RWPE2 (cell line): ENCODE results near the gene BRD1.

Source experiments
- ATAC-seq: fragments of 200-7000 bp; cut with Tn5 transposase; 3 replicates; pipeline ENCODE4 v1.9.1; 2021; ENCODE audit warnings: low read depth
- DNase-seq: peaks from one replicate; pipeline ENCODE4 v3.0.0-alpha.2; 2020; ENCODE audit warnings: low spot score
- H3K27ac ChIP-seq: fragments of 450-650 bp; 2 replicates; pipeline ENCODE4 v1.5.1; 2017; ENCODE audit warnings: mild to moderate bottlenecking; ENCODE audit not compliant: poor library complexity, severe bottlenecking
- H3K27me3 ChIP-seq: fragments of 250-450 bp; sonication (Bioruptor Pico); 2 replicates; pipeline ENCODE4 v1.5.1; 2021; ENCODE audit warnings: mild to moderate bottlenecking, moderate library complexity; ENCODE audit not compliant: insufficient read depth, poor library complexity, severe bottlenecking
- H3K36me3 ChIP-seq: fragments of 250-450 bp; sonication (Bioruptor Pico); 2 replicates; pipeline ENCODE4 v1.5.1; 2020; ENCODE audit warnings: low read depth, mild to moderate bottlenecking, moderate library complexity
- H3K4me1 ChIP-seq: fragments of 250-450 bp; sonication (Bioruptor Pico); 2 replicates; pipeline ENCODE4 v1.5.1; 2021; ENCODE audit warnings: mild to moderate bottlenecking, moderate library complexity; ENCODE audit not compliant: insufficient read depth, poor library complexity, severe bottlenecking
- H3K4me3 ChIP-seq: fragments of 250-450 bp; sonication (Bioruptor Pico); 2 replicates; pipeline ENCODE4 v1.5.1; 2021; ENCODE audit warnings: mild to moderate bottlenecking, moderate library complexity; ENCODE audit not compliant: severe bottlenecking
- H3K9me3 ChIP-seq: fragments of 250-450 bp; sonication (Bioruptor Pico); 2 replicates; pipeline ENCODE4 v1.5.1; 2021; ENCODE audit warnings: mild to moderate bottlenecking, moderate library complexity; ENCODE audit not compliant: severe bottlenecking
- CTCF ChIP-seq: fragments of 450-650 bp; IDR thresholded peaks from one replicate; pipeline ENCODE4 v1.5.1; 2017; ENCODE audit warnings: mild to moderate bottlenecking, moderate library complexity; ENCODE audit not compliant: poor library complexity, severe bottlenecking

BRD1 gene

GRCh38 chr22:49773531-49773930 is 54.1 kb downstream of the BRD1 start:
- Histone ChIP-seq H3K4me3 (no peak overlapping the region), H3K4me1 (no peaks in the 10 kb centered on the region), H3K27me3 (no peaks in the 10 kb centered on the region), H3K9me3 (no peaks in the 10 kb centered on the region), H3K36me3 (peaks cover 30% of the 10 kb centered on the region), H3K27ac (no peak overlapping the region)
- DNase-seq = no peak
- no peak for TF ChIP-seq CTCF
- ATAC-seq = no peak

- peaks cover 30% of the 10 kb centered on the region for H3K36me3 ChIP-seq
- no peak for TF ChIP-seq CTCF
- H3K4me1 ChIP-seq = no peaks in the 10 kb centered on the region
- no peak for DNase-seq
- H3K27ac ChIP-seq = no peak overlapping the region
- H3K9me3 ChIP-seq = no peaks in the 10 kb centered on the region
- H3K4me3 ChIP-seq = no peak overlapping the region
- no peak for ATAC-seq
- H3K27me3 ChIP-seq = no peaks in the 10 kb centered on the region
These were observed 55.0 kb downstream of the BRD1 start for GRCh38 chr22:49772692-49773091.

GRCh38 chr22:49771266-49772065 is 56.2 kb downstream of the BRD1 start:
- no peaks in the 10 kb centered on the region for H3K27me3 ChIP-seq
- no peaks in the 10 kb centered on the region for H3K4me1 ChIP-seq
- no peak for TF ChIP-seq CTCF
- no peak overlapping the region for H3K27ac ChIP-seq
- peaks cover 3% of the 10 kb centered on the region for H3K9me3 ChIP-seq
- DNase-seq = peak; percentile 49
- ATAC-seq = no peak
- peaks cover 22% of the 10 kb centered on the region for H3K36me3 ChIP-seq
- no peak overlapping the region for H3K4me3 ChIP-seq

- H3K36me3 ChIP-seq = peaks cover 18% of the 10 kb centered on the region
- ATAC-seq (no peak), DNase-seq (peak; percentile 47)
- peaks cover 3% of the 10 kb centered on the region for H3K9me3 ChIP-seq
- TF ChIP-seq CTCF = no peak
- H3K4me1 ChIP-seq = no peaks in the 10 kb centered on the region
- H3K27ac ChIP-seq = no peak overlapping the region
- no peak overlapping the region for H3K4me3 ChIP-seq
- no peaks in the 10 kb centered on the region for H3K27me3 ChIP-seq
These were observed 57.0 kb downstream of the BRD1 start for GRCh38 chr22:49770547-49771265.
